B cell (primary cell): ENCODE measurements around the gene BAZ1B. TPM values are rescaled to one million over a fixed set of nuclear protein-coding genes. Genes with fewer than 3 reads are reported as not detected.
"Not testable (repeated sequence)": the region's sequence is repeated elsewhere in the genome, so short reads cannot be mapped to it uniquely, and the experiment has no call there.

Source experiments
- ATAC-seq: fragments of 200-7000 bp; cut with Tn5 transposase; one replicate; pipeline ENCODE4 v1.10.0; 2021; ENCODE audit warnings: low read depth, mild to moderate bottlenecking, moderate number of reproducible peaks, moderate library complexity
- CTCF ChIA-PET: fragments of 350-600 bp; sonication (Branson Sonifier 250); formaldehyde crosslinking; loops from one replicate; lab custom pipeline; 2021; ENCODE audit warnings: antibody characterized with exemption, inconsistent platforms; lab: Charles Lee
- POLR2A ChIA-PET: fragments of 350-600 bp; sonication (Branson Sonifier 250); formaldehyde crosslinking; loops from one replicate; lab custom pipeline; 2021; ENCODE audit warnings: antibody characterized with exemption; lab: Charles Lee
- DNase-seq: peaks from one replicate; pipeline ENCODE4 v3.0.0; 2013
- H2AFZ ChIP-seq: 2 replicates; pipeline ENCODE4 v1.6.1; 2012; ENCODE audit warnings: mild to moderate bottlenecking, low read depth, low read length; ENCODE audit not compliant: insufficient read depth, poor library complexity, severe bottlenecking
- H3K27ac ChIP-seq, 2 donors: 1 replicate in 1 of 2; 2 replicates in 1 of 2; pipeline ENCODE4 v1.5.1; 2012 to 2013; ENCODE audit warnings: low read length in 2 of 2, mild to moderate bottlenecking in 2 of 2, moderate library complexity in 1 of 2
- H3K27me3 ChIP-seq, 4 experiments: fragments of 200-600 bp in 1 of 4; sonication (generic) in 1 of 4; replicated peaks in 1 of 4; 1 replicate in 2 of 4; 2 replicates in 2 of 4; pipeline versions ENCODE4 v1.6.1 to v1.7.0; 2013 to 2016; ENCODE audit warnings: low read length in 3 of 4, mild to moderate bottlenecking in 2 of 4, mixed read lengths in 1 of 4, moderate library complexity in 1 of 4; ENCODE audit not compliant: insufficient read depth in 4 of 4, control insufficient read depth in 3 of 4; ENCODE audit errors: control extremely low read depth in 1 of 4
- H3K36me3 ChIP-seq, 2 experiments: replicated peaks in 1 of 2; 1 replicate in 1 of 2; 2 replicates in 1 of 2; pipeline versions ENCODE4 v1.6.1 to v1.7.1; 2013; ENCODE audit warnings: low read length in 1 of 2; ENCODE audit not compliant: insufficient read depth in 2 of 2, control insufficient read depth in 1 of 2; ENCODE audit errors: control extremely low read depth in 1 of 2, extremely low read depth in 1 of 2
- H3K4me1 ChIP-seq, 2 donors: fragments of 200-600 bp in 1 of 2; sonication (generic) in 1 of 2; 1 replicate in 1 of 2; 2 replicates in 1 of 2; pipeline versions ENCODE4 v1.5.1 to v1.6.1; 2013 to 2017; ENCODE audit warnings: low read length in 2 of 2; ENCODE audit not compliant: control insufficient read depth in 2 of 2, insufficient read depth in 2 of 2
- H3K4me2 ChIP-seq: replicated peaks from 2 replicates; pipeline ENCODE3; 2012; ENCODE audit warnings: mild to moderate bottlenecking, low read depth, low read length; ENCODE audit not compliant: poor library complexity, severe bottlenecking
- H3K4me3 ChIP-seq, 5 experiments: fragments of 200-600 bp in 1 of 5; sonication (generic) in 1 of 5; 1 replicate in 3 of 5; 2 replicates in 2 of 5; pipeline versions ENCODE4 v1.5.1 to v1.7.0; 2011 to 2016; ENCODE audit warnings: low read length in 4 of 5, mild to moderate bottlenecking in 4 of 5, low read depth in 2 of 5, control low read depth in 1 of 5, moderate library complexity in 1 of 5; ENCODE audit not compliant: insufficient read depth in 1 of 5; ENCODE audit errors: control extremely low read depth in 1 of 5, extremely low read depth in 1 of 5
- H3K79me2 ChIP-seq: fragments of 200-600 bp; sonication (generic); one replicate; pipeline ENCODE4 v1.6.0; 2016; ENCODE audit warnings: low read length; ENCODE audit not compliant: control insufficient read depth, insufficient read depth
- H3K9ac ChIP-seq: fragments of 200-600 bp; sonication (generic); 2 replicates; pipeline ENCODE4 v1.6.1; 2017; ENCODE audit warnings: mild to moderate bottlenecking, low read length, moderate library complexity
- H3K9me3 ChIP-seq, 3 donors: one replicate each; pipeline versions ENCODE4 v1.6.1 to v1.7.1; 2013; ENCODE audit warnings: low read length in 2 of 3; ENCODE audit not compliant: control insufficient read depth in 2 of 3, insufficient read depth in 1 of 3; ENCODE audit errors: control extremely low read depth in 1 of 3
- H4K20me1 ChIP-seq: 2 replicates; pipeline ENCODE4 v1.6.0; 2012; ENCODE audit warnings: mild to moderate bottlenecking, low read length; ENCODE audit not compliant: insufficient read depth, control insufficient read depth, poor library complexity, severe bottlenecking
- H3K27ac Mint-ChIP-seq: one replicate; pipeline ENCODE4 v1.8.0; 2021; ENCODE audit warnings: mixed read lengths
- H3K27me3 Mint-ChIP-seq: one replicate; pipeline ENCODE4 v1.8.0; 2021; ENCODE audit warnings: mixed read lengths
- H3K4me1 Mint-ChIP-seq: one replicate; pipeline ENCODE4 v1.8.0; 2021; ENCODE audit warnings: mixed read lengths
- H3K4me3 Mint-ChIP-seq: one replicate; pipeline ENCODE4 v1.8.0; 2021; ENCODE audit warnings: mixed read lengths
- H3K9me3 Mint-ChIP-seq: one replicate; pipeline ENCODE4 v1.8.0; 2022; ENCODE audit warnings: mixed read lengths; ENCODE audit not compliant: insufficient read depth
- EZH2 ChIP-seq: IDR thresholded peaks from 2 replicates; pipeline ENCODE4 v1.6.1; 2012; ENCODE audit warnings: borderline replicate concordance, low read depth, mild to moderate bottlenecking, moderate library complexity, low read length; ENCODE audit not compliant: insufficient read depth, poor library complexity, severe bottlenecking
- WGBS: methylation state at CpG from one replicate; pipeline ENCODE4 v1.1.5; 2013; ENCODE audit warnings: missing lambda C conversion rate; ENCODE audit not compliant: insufficient coverage; 5-methylcytosine and 5-hydroxymethylcytosine counted together
- intact Hi-C: fragments of 100-400 bp; cut with micrococcal nuclease; formaldehyde crosslinking; loops from one replicate; pipeline ENCODE4 v1.10.0; 2022
- polyA plus RNA-seq: library from polyadenylated mRNA; depleted of rRNA; stranded (reverse); fragments of >200 nt; gene quantifications from 2 replicates; pipeline ENCODE4 v1.2.3, GENCODE V29; 2012
- total RNA-seq, 2 donors: library from RNA; stranded (reverse); fragments of 120-200 nt in 1 of 2; gene quantifications; 1 replicate in 1 of 2; 2 replicates in 1 of 2; pipeline versions ENCODE4 v1.2.3 to v1.2.4, GENCODE V29; 2013 to 2022
- TF ChIP-seq, protein P1 (sequence below): fragments of 200-600 bp; IDR thresholded peaks from one replicate; pipeline ENCODE4 v1.8.0; 2022; ENCODE audit warnings: antibody characterized with exemption, mild to moderate bottlenecking

The BAZ1B gene
- total and polyA plus RNA-seq, 2 donors (not counting 1 experiment from before 2014, with no cell fraction given), result 17.2 to 68.1 TPM

DNA sequence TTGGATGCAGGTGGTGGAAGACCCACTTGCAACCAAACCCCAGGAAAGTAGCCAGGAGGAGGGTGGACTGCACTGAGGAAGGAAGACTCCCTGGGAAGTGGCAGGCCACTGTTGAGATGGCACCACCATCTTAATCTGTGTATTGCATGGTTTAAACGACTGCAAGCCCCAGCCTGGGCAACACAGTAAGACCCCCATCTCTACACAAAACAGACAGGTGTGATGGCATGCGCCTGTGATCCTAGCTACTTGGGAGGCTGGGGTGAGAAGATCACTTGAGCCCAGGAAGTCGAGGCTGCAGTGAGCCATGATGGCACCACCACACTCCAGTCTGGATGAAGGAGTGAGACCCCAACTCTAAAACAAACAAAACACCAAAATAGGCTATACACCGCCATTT lies 45.0 kb upstream of the BAZ1B start:
- no peak overlapping the region for H3K4me3 ChIP-seq
- no peak overlapping the region for H3K4me3 Mint-ChIP-seq
- H3K79me2 ChIP-seq, result no peaks in the 10 kb centered on the region
- no peaks in the 10 kb centered on the region for H3K9me3 ChIP-seq
- no peak overlapping the region for H3K27ac Mint-ChIP-seq
- H3K4me1 Mint-ChIP-seq, result peaks cover 15% of the 10 kb centered on the region
- H3K27me3 ChIP-seq, result no peaks in the 10 kb centered on the region
- no peak overlapping the region for H3K4me2 ChIP-seq
- H2AFZ ChIP-seq, result no peak overlapping the region
- H3K4me1 ChIP-seq, result peaks cover 5 to 11% of the 10 kb centered on the region in 2 donors
- H3K9ac ChIP-seq, result no peak overlapping the region
- H4K20me1 ChIP-seq, result no peaks in the 10 kb centered on the region
- intact Hi-C loops, result no loop called here
- DNase-seq (no peak), ATAC-seq (no peak)
- H3K9me3 Mint-ChIP-seq, result no peaks in the 10 kb centered on the region
- CTCF ChIA-PET, result no interaction called here
- no peak overlapping the region for H3K27ac ChIP-seq
- WGBS, result no CpG with 5 or more reads among the region's 4 CpGs
- H3K27me3 Mint-ChIP-seq, result no peaks in the 10 kb centered on the region
- POLR2A ChIA-PET, result no interaction called here
- TF ChIP-seq EZH2, result no peak
- TF ChIP-seq, protein P1, sequence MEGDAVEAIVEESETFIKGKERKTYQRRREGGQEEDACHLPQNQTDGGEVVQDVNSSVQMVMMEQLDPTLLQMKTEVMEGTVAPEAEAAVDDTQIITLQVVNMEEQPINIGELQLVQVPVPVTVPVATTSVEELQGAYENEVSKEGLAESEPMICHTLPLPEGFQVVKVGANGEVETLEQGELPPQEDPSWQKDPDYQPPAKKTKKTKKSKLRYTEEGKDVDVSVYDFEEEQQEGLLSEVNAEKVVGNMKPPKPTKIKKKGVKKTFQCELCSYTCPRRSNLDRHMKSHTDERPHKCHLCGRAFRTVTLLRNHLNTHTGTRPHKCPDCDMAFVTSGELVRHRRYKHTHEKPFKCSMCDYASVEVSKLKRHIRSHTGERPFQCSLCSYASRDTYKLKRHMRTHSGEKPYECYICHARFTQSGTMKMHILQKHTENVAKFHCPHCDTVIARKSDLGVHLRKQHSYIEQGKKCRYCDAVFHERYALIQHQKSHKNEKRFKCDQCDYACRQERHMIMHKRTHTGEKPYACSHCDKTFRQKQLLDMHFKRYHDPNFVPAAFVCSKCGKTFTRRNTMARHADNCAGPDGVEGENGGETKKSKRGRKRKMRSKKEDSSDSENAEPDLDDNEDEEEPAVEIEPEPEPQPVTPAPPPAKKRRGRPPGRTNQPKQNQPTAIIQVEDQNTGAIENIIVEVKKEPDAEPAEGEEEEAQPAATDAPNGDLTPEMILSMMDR, result no peak
- peaks cover 0 to 33% of the 10 kb centered on the region in 2 experiments for H3K36me3 ChIP-seq

DNA sequence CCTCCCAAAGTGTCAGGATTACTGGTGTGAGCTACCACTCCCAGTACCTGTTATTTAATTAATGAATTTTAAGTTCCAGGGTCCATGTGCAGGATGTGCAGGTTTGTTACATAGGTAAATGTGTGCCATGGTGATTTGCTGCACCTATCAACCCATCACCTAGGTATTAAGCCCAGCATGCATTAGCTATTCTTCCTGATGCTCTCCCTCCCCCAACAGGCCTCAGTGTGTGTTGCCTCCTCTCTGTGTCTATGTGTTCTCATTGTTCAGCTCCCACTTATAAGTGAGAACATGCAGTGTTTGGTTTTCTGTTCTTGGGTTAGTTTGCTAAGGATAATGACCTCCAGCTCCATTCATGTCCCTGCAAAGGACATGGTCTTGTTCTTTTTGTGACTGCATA lies 44.3 kb upstream of the BAZ1B start:
- DNase-seq, H3K27me3 ChIP-seq, H3K9me3 ChIP-seq, H4K20me1 ChIP-seq, H3K79me2 ChIP-seq, H3K9me3 Mint-ChIP-seq, ATAC-seq, intact Hi-C loops, H3K27me3 Mint-ChIP-seq, H3K27ac ChIP-seq: not testable (repeated sequence)
- Histone ChIP-seq H3K4me3 (peak overlapping the region in 4 of 5 experiments; percentile 39 to 58 (median 50)), H3K9ac (peak overlapping the region; percentile 57), H3K36me3 (peaks cover 0 to 26% of the 10 kb centered on the region in 2 experiments), H3K4me1 (peaks cover 5 to 11% of the 10 kb centered on the region in 2 donors), H2AFZ (peak overlapping the region; percentile 80), H3K4me2 (peak overlapping the region; percentile 66)
- ChIA-PET POLR2A (interaction anchor here (0.6 kb wide), 1 partner anchor 1043 kb away, joined by 5 read pairs; no protein-coding TSS in a partner anchor), CTCF (interaction anchor here (0.5 to 1.2 kb wide), 5 partner anchors 10 to 41 kb away, joined by 3 to 5 read pairs (median 3); partner anchors contain the start of genes BCL7B and TBL2)
- H3K4me3 Mint-ChIP-seq, result peak overlapping the region; percentile 89
- peaks cover 15% of the 10 kb centered on the region for H3K4me1 Mint-ChIP-seq
- peak overlapping the region; percentile 3 for H3K27ac Mint-ChIP-seq
